ENCODE measurements around the gene CD9.

CD9 gene

DNA sequence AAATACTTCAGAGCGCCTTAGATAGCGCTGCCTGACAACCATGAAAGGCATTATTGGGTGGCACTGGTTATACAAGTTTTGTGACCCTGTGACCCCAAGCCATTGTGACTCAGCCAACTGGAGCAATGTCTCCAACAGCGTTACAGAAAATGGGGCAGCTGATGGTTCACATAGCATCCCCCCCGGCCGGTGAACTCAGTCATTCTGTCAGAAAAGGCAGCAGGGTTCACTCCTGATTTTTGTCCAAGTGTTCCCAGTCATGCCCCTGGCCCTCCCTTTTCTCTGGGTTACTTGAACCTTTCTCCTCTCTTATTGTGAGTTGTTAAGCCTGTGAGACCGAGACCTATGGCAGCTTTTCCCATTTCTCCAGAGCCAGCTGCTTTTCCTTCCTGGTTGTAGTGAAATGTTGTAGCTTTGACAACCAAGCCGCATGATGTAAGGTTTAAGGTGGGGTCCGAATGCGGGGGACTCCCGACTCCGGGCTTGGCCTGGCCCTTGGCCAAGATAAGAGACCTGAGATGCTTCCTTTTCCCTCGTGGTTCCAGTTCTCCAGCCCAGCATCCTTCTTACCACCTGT, 22.0 kb downstream of the CD9 start:
- DNase-seq: no peak

DNA sequence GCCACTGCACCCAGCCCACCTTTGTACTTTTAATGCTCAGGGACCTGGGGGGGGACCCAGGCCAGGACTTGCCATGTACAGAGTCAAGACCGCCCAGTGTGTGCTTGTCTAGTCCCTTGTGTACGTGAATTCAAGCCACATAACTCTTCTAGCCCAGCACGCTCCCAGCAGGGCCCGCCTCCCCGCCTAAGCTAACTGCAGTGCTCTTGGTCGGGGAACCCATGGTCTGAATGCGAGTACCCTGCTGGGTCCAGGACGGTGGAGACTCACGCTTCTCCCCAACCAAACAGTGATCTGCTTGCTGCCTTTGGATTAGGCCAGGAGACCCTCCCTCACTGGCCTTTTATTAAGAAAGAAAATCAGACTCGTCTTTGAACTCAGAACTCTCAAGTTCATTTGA, 23.3 kb downstream of the CD9 start:
- no peak for DNase-seq

DNA sequence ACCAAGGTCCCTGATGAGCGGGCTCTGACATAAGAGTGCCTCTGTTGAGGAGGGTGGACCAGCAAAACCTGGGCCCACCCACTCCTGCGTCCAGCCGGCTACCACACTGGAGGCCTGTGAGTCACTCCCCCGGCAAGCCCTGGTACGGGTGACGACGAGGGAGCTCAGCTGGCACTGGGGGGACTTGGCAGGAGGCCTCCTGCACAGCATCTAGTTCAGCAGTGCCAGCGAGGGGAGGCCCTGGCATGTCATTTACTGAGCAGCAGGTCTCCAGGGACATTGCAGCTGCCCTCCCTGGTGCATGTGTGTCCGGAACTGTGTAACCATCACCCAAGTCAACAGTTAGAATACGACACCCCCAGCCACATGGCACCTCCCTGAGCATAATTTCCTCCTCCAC, 24.4 kb downstream of the CD9 start:
- DNase-seq: no peak

DNA sequence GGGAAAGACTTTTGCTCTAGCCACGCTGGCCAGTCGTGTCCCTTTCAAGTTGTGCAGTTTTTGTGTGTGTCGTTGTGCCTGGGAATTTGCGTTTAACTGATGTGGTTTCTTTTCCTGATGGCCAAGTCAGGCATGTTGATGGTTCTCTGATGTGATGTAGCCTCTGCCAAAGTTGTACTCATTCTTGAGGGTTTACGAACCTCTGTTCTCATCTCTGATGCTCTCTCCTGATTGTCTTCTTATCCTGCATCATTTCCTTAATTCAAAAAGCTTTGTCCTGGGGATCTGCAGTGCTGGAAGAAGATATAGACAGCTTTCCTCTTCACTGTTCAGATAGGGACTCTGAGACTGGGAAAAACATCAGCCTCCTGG, 25.4 kb downstream of the CD9 start:
- no peak for DNase-seq

DNA sequence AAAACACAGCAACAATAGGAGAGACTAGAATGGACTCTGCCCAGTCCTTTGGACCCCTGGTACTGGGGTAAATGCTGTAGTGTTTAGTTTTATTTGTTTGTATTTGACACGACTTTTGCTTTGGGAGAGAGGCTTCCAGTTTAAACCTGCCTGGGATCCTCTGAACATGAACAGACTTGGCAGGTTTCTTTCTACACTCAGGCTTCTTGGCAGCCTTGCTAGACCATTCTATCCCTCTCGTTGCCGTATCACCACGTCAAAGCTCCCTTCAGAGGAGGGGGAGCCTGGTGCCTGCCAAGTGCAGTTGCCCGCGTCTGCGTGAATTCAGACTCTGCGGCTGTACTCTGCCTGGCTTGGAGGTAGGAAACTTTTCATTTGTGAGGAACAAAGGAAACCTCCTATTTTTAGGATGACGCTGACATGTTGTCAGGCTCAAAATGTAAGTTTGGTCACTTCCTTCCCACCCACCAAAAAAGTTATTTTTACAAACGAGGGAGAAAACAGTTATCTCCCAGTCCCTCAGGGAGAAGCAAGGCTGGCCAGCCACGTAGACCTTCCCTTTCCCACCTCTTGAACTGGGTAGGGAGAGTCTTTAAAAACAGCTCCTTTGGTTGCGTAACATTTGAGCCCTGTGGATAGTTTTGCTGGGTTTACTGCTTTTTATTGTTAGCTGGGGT, 25.9 kb downstream of the CD9 start:
- DNase-seq: no peak

DNA sequence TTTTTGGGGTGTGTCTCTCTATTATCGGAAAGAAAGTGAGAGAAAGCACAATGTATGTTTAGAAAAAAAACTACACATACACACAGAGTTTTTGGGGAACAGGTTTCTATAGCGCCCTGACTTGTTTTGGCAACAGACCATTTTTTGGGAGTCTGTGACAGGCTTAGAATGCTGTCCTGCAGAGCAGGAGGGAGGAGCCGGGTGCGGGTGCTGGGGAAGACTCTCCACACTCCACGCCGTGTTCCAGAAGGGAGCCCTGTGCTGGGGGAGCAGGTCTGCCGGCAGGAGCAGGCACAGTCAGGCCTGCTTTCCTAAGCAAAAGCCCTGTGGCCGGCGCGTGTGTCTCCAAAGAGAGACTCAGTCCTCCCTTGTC, 26.5 kb downstream of the CD9 start:
- DNase-seq: no peak

DNA sequence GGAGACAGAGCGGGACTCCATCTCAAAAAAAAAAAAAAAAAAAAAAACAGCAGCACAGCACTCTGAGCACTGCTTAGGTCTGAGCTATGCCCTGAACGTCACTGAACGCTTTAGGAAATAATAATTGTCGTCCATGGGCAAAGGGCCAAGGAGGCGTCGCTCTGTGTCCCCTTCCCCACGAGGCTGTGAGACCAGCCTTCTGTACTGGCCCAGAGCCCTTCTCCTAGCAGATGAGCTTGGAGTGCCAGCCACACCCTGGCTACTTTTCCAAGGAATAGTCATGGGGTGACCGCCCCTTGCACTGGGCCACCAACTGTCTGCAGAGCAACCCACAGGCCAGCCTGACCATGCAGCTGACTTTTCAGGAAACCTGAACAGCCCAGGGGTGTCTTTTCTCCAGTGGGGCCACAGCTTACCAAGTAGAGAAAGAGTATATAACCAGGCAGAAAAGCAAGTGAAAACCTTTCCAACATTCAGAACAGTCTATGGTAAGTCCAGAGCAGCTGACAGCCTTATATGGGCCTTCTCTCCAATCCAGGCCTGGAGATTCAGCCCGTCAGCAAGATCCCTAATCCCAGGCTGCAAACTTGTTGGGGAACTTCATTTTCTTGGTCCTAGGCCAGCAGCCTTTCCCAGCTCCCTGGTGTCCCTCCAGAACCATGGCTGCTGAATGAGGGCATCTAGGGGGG, 28.5 kb downstream of the CD9 start:
- no peak for DNase-seq

DNA sequence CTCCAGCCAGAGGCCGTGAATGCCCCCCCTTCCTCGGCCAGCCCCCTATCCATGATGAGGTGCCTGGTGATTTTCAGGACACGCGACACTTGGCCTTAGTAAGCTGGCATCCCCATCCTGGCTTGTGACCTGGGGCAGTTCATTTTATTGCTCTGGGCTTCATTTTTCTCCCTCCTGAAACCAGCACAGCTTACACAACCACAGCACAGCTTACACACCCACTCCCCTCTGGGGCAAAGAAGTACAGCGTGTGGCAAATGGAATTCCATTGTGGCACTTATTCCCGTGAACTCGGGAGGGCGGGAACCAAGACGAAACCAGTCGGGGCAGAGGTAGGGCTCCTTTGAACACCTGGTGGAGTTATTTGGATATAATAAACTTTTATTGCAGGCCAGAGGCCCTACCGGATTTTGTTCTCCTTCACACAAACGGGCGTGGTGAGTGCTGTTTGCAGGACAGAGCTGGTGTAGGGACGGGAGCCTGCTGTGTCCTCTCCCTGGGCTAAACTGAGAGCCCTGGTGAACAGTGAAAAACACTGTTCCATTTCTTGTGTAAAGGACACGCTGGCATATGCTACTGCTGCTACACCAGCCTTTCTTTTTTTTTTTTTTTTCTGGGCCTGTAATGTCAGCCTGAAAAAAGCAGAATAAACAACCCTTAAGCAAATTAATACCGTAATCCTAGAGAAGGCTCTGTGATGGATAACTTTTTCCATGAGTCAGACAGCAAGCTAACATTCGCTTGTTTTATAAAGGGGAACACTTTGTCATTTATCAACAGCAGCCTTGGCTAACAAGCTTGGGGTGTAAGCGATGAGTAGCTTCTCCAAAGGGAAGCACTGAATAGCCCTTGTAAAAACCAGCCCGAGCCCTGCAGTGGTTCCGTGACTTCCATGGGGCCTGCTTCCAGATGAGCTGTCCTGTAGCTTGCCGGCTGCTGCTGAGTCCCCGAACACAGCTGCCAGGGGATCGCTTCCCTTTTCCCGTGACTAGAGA, 29.3 kb downstream of the CD9 start:
- no peak for DNase-seq

DNA sequence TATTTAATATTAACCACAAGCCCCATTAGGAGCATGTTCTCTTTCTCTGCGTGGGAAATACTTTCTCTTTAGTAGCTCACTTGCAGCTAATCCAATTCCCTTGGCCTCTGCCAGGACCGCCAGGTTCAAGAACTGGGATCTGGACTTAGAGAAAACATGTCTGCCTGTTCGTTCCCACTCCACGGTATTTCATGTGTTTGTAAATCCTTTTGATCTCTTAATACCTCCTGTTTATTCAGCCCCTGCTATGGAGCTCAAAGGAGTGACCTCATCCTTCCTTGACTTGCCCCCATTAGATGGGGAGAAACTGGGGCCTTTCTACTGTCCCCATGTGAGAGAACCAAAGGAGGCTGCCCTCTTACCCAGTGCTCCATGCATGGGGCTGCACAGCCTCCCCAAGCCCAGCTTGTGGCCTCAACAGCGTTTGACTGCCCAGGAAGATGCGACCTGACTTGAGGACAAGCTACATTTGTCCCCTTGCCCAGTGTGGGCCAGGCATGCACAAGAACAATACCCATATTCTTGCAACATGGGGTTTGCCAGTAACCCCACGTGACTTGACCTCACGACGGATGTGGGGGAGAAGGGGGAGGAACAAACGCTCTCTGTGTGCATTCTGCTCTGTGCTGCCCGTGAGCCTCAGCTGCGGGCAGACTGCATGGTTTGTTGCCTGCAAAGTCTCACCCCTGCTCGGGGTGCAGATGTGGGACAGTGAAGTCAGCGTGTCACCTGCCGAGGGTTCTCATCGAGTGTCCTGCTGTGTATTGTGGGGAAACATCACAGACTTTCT, 30.3 kb downstream of the CD9 start:
- DNase-seq: no peak

DNA sequence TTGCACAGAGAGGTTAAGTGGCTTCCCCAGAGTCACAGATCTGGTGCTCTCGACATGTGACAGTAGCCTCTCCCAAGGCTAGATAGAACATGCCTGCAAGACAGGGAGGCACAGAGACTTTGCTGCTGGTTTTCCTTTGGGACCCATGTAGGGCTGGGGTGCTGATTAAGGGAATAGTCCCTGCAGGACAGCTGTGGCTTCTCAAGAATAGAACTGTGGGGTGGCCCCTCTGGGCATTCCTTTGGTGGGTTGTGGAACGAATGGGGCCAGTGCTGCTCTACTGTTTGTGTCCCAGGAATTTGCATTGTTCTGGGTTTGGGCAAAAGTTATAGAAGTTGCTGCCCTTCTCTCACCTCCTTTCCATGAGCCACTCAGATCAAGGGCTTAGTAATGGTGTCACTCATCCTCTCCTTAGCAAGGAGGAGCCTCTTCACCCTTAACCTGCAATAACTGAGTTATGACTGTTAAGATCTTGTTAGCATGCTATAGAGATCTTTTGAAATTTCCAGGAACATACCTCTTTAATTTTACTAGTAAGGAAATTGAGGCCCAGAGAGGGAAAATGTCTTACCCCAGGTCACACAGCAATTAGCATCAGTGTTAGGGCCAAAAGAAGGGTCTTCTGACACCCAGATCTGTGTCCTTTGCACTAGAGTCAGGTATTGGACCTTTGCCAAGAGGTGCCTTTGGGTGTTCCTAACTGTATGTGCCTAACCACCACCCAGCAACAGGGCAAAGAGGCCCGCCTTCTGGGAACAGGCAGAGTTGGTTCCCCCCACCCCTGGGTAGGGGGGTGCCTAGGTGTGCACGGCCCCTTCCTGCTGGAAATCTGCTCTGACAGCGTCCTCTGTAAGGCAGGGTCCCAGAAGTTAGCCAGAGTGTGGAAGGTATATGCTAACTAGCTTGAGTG, 31.4 kb downstream of the CD9 start:
- no peak for DNase-seq

DNA sequence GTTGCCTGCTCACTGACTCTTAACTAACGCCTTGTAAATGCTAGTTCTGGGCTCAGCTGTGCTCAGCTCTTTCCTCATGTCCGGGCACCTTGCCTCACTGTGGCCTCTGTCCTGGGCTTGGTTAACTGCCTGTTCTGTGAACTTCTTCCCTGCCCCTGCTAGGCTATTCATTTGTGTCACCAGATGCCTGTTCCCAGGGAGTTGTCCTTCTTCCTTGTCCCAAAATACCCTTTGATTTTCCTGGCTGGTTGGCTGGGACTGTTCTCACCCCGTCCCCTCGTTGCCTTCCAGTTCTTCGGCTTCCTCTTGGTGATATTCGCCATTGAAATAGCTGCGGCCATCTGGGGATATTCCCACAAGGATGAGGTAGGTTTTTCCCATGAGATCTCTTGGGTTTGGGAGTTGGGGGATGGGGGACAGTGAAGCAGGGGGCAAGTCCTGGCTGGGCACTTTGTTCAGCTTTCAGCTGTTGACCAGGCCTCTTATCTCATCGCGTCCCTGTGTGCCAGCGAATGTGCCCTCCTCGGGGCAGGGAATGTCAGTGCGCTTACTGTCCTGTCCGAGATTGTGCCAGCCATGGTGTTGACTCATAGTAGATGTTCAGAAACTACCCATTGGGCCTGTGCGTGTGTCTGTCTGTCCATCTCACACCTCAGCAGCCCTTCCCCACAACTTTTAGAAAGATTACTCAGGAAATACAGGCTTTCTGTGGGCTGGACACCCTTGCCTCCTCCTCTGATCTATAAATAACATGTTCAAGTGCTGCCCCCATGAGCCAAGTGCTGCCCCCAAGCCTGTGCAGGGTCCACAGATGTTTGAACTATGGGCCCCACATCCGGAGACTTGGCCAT, 33.1 kb downstream of the CD9 start:
- DNase-seq: no peak

DNA sequence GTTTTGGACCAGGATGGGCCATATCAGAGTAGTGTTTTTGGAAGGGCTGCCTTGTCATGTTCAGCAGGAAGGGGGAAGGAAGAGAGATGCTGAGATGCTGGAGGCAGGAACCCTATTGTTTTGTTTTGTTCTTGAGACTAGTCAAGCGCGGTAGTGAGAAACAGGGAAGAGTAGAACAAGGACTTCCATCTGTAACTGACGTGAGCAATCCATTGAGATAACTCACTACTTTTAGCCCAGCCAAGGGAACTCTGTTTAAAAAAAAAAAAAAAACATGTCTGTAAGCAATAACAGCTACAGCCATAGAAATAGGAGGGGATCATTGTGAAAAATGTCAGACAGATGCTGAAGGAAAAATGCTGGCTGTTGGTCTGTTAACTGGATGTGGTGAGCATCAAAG, 34.0 kb downstream of the CD9 start:
- DNase-seq: no peak

DNA sequence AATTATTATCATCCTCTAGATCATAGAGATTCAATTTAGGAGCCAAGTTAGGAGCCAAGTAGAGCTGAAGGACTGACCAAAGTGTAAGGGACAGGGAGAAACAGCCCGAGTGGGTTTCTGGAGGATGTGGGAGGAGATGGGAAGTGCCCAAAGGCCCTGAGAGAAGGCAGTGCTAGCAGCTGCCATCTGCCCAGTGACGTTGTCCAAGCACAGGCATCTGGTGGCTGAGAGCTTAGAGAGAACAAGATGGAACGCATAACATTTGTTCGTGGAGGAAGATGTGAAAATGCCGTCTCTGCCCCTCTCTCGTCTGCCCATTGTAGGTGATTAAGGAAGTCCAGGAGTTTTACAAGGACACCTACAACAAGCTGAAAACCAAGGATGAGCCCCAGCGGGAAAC, 34.7 kb downstream of the CD9 start:
- no peak for DNase-seq

DNA sequence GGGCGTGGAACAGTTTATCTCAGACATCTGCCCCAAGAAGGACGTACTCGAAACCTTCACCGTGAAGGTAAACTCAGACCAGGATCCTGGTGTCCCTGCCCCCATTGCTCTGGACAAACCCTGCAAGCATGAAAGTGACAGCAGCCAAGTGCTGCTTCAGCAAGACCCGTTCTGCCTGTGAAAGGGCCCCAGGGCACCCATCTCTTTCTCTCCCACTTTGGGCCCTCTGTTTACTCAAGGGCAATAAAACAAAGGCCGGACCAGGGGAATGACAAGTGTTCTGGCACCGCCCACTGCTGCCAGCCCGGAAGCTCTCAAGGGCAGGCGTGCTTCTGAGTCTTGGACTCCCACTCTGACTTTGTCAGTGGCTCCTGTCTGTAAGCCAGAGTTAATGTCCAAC, 35.3 kb downstream of the CD9 start:
- peak; percentile 87 to 96 (median 87) for DNase-seq

DNA sequence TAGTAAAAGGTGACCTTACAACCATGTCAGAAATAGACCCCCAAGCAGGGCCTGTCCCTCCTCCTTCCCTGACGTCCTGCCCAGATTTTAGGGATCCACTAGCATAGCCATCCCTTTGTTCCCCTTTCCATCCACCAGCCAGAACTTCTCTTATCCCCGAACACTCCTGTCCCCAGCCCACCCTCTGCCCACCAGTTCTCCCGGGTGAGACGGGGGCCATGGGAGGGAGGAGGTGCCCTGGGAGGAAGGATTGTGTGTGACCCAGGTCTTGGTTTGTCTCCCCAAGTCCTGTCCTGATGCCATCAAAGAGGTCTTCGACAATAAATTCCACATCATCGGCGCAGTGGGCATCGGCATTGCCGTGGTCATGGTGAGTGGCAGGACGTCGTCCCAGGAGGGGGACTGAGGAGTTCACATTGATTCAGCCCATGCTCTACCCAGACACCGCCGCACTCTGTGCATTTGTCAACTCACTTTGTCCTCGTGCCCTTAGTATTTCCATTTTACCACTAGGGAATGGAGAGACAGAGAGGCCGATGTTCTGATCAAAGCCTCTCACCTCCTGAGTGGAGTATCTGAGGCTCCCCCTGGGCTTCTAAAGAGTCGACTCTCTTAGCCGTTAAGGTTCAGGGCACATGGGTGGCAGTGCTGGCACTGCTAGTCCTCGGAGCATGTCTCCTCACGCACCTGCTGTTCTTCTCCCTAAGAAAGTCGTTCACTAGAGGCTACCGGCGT, 35.9 kb downstream of the CD9 start:
- no peak for DNase-seq

DNA sequence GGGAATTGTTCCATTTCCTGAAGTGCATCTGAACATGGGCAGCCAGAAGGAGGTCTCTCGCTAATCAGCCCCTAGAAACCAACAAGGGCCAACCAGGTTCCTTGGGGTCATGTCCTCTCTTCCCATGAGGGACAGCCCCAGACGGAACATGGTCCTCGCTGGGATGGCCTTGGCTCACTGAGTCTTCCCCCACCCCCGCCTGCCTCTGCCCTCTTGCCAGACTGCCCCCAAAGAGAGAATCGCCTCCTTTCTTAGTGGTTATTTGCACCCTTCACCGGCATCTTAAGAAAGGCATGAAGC, 36.4 kb downstream of the CD9 start:
- DNase-seq: no peak

DNA sequence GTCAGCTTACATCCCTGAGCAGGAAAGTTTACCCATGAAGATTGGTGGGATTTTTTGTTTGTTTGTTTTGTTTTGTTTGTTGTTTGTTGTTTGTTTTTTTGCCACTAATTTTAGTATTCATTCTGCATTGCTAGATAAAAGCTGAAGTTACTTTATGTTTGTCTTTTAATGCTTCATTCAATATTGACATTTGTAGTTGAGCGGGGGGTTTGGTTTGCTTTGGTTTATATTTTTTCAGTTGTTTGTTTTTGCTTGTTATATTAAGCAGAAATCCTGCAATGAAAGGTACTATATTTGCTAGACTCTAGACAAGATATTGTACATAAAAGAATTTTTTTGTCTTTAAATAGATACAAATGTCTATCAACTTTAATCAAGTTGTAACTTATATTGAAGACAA, 37.6 kb downstream of the CD9 start:
- no peak for DNase-seq

DNA sequence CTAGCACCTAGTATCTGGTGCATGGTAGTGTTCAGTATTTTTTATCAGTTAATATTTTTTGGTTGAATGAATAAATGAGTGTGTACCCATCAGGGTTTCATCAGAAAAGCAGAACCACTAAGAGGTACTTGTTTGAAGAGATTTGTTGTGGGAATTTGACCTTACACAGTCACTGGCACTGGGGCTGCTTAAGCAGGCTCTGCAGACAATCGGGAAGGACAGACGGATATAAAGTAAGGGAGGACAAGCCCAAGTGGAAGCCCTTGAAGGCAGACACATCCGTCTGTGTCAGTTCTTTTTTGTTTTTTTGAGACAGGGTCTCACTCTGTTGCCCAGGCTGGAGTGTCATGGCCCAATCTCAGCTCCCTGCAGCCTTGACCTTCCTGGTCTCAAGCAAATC, 38.7 kb downstream of the CD9 start:
- no peak for DNase-seq

DNA sequence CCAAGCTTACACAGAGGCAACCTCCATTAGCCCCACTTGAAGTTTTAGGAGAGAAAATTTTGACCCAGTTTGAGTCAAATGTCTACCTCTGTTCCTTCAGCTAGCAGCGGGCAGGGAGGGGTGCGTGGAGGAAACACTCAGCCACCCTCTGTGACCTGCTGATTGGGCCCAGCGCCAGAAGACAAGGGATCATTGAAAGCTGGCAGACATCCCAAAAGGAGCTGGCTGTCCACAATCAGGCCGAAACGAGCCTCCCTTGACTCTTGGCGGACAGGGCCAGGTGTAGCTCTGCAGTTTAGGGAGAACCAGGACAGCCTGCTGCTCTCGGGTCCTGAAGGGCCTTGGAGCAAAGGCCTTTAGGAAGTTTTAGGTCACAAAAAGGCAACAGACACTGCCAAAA, 41.3 kb downstream of the CD9 start:
- peak in 2 of 3 experiments; percentile 30 to 48 for DNase-seq

DNA sequence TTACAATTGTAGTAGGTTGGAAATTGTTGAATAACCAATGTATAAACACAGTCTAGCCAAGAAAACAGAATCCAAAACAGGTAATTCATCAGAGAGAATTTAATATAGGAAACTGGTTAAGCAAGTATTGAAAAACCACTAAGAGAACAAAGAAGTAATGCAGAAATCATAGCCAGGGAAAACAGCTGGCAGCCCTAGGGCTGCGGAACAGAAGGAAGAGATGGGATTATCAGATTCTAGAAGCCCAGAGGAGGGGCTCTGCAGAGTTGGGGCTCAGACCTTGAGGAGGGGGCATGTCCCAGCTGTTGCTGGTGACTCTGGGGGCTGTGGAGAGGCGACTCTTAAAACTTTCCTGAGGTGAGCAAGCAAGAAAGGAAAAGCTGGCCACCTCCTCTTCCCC, 49.4 kb downstream of the CD9 start:
- DNase-seq: no peak
